Suprapubic skin (tissue), 4 donors: Measurements from ENCODE around the gene ADORA1.

Experiments used
- CTCF ChIP-seq, 2 donors: fragments of 200-600 bp in 1 of 2; fragments of 450-650 bp in 1 of 2; sonication (generic) in 1 of 2; IDR thresholded peaks; one replicate each; pipeline ENCODE4 v1.5.1; 2016 to 2019; ENCODE audit warnings: antibody characterized with exemption in 2 of 2, mild to moderate bottlenecking in 1 of 2, moderate library complexity in 1 of 2
- EP300 ChIP-seq: sonication (generic); formaldehyde crosslinking; IDR thresholded peaks from one replicate; pipeline ENCODE4 v1.6.1; 2017; ENCODE audit warnings: antibody characterized with exemption
- POLR2AphosphoS5 ChIP-seq, 3 donors: sonication (generic); formaldehyde crosslinking; IDR thresholded peaks; one replicate each; pipeline ENCODE4 v1.6.1; 2017; ENCODE audit warnings: antibody characterized with exemption in 3 of 3

GRCh38 chr1:203185061-203185461 lies 57.5 kb downstream of the ADORA1 start:
- TF ChIP-seq POLR2AphosphoS5 (IDR thresholded peaks at IDR 0.05): no peak
- TF ChIP-seq EP300: no peak
- TF ChIP-seq CTCF (IDR thresholded peaks at IDR 0.05): no peak
